ENCODE data around the gene KAZN.

The KAZN gene

GRCh38 chr1:14955976-14956375 lies 357.5 kb downstream of the KAZN start:
- no peak for TF ChIP-seq ZBTB7A (IDR thresholded peaks at IDR 0.05; ENCODE audit: low read depth)

GRCh38 chr1:14956579-14957195 lies 358.2 kb downstream of the KAZN start:
- TF ChIP-seq FOXM1 (IDR thresholded peaks at IDR 0.05; ENCODE audit: borderline replicate concordance, low read depth) (no peak), ZBTB7A (IDR thresholded peaks at IDR 0.05; ENCODE audit: low read depth) (no peak), MAX (IDR thresholded peaks at IDR 0.05) (no peak), TEAD4 (IDR thresholded peaks at IDR 0.05) (no peak), REST (IDR thresholded peaks at IDR 0.05; ENCODE audit: low read depth) (no peak), CREB1 (IDR thresholded peaks at IDR 0.05; ENCODE audit: low read depth) (no peak), TAF1 (IDR thresholded peaks at IDR 0.05; ENCODE audit: low read depth) (no peak), EP300 (IDR thresholded peaks at IDR 0.05; ENCODE audit: borderline replicate concordance) (no peak), CEBPB (IDR thresholded peaks at IDR 0.05) (no peak; the same call in 1 of the 2 replicates), USF1 (IDR thresholded peaks at IDR 0.05) (no peak), RAD21 (IDR thresholded peaks at IDR 0.05; ENCODE audit: low read depth) (no peak), EGR1 (IDR thresholded peaks at IDR 0.05) (no peak)

- TF ChIP-seq ZBTB7A (IDR thresholded peaks at IDR 0.05; ENCODE audit: low read depth) (no peak), RAD21 (IDR thresholded peaks at IDR 0.05; ENCODE audit: low read depth) (no peak), REST (IDR thresholded peaks at IDR 0.05; ENCODE audit: low read depth) (no peak), FOXM1 (IDR thresholded peaks at IDR 0.05; ENCODE audit: borderline replicate concordance, low read depth) (no peak), USF1 (IDR thresholded peaks at IDR 0.05) (no peak), EGR1 (IDR thresholded peaks at IDR 0.05) (no peak), TCF12 (IDR thresholded peaks at IDR 0.05; ENCODE audit: low read depth) (no peak), TEAD4 (IDR thresholded peaks at IDR 0.05) (no peak), CREB1 (IDR thresholded peaks at IDR 0.05; ENCODE audit: low read depth) (no peak)
Measured at GRCh38 chr1:14957375-14958098, 359.1 kb downstream of the KAZN start.

- TF ChIP-seq CEBPB (IDR thresholded peaks at IDR 0.05), result no peak
- no peak for TF ChIP-seq RAD21 (IDR thresholded peaks at IDR 0.05; ENCODE audit: low read depth)
- TF ChIP-seq MAX (IDR thresholded peaks at IDR 0.05), result no peak
- TF ChIP-seq TCF12 (IDR thresholded peaks at IDR 0.05; ENCODE audit: low read depth), result no peak
- no peak for TF ChIP-seq REST (IDR thresholded peaks at IDR 0.05; ENCODE audit: low read depth)
- TF ChIP-seq CREB1 (IDR thresholded peaks at IDR 0.05; ENCODE audit: low read depth), result no peak
- no peak for TF ChIP-seq FOXM1 (IDR thresholded peaks at IDR 0.05; ENCODE audit: borderline replicate concordance, low read depth)
- no peak for TF ChIP-seq USF1 (IDR thresholded peaks at IDR 0.05)
Measured at GRCh38 chr1:14958249-14959058, 360.0 kb downstream of the KAZN start.
